Left ventricle myocardium inferior (tissue), 1 donor: ENCODE results near the gene DOK3. TPM values are rescaled to one million over a fixed set of nuclear protein-coding genes. Genes with fewer than 3 reads are reported as not detected.

ENCODE experiments used
- DNase-seq: peaks from one replicate; pipeline ENCODE4 v3.0.0-alpha.2; 2020
- H3K27ac ChIP-seq: fragments of 200-600 bp; replicated peaks from 2 replicates; pipeline ENCODE4 v1.8.0; 2021
- H3K27me3 ChIP-seq: fragments of 200-600 bp; 2 replicates; pipeline ENCODE4 v1.8.0; 2021; ENCODE audit warnings: low read depth
- H3K36me3 ChIP-seq: fragments of 200-600 bp; 2 replicates; pipeline ENCODE4 v1.8.0; 2021
- H3K4me1 ChIP-seq: fragments of 200-600 bp; 2 replicates; pipeline ENCODE4 v1.8.0; 2021
- H3K4me3 ChIP-seq: fragments of 200-600 bp; 2 replicates; pipeline ENCODE4 v1.8.0; 2021; ENCODE audit warnings: mild to moderate bottlenecking, moderate library complexity
- H3K9me3 ChIP-seq: fragments of 200-600 bp; replicated peaks from 2 replicates; pipeline ENCODE4 v1.8.0; 2021
- CTCF ChIP-seq: fragments of 200-600 bp; IDR thresholded peaks from 2 replicates; pipeline ENCODE4 v1.8.0; 2021; ENCODE audit warnings: antibody characterized with exemption, mild to moderate bottlenecking, borderline replicate concordance
- intact Hi-C: fragments of 100-400 bp; cut with micrococcal nuclease; formaldehyde crosslinking; loops from one replicate; pipeline ENCODE4 v1.11.0; 2022
- total RNA-seq: library from RNA; stranded (reverse); fragmentation: NEBNext Ultra II Directional; extraction: Animal tissue kit (Norgen Biotek cat#: 25700); gene quantifications from one replicate; pipeline ENCODE4 v1.2.1, GENCODE V29; 2021
- donor health status: DM: no; HTN: yes; CAD: no; lungs with severe emphysema.

DOK3 gene
- total RNA-seq, 1 donor from 2014 or later = 3.3 TPM

- peak overlapping the region; percentile 81 for H3K27ac ChIP-seq
- no peak overlapping the region for H3K4me3 ChIP-seq
- intact Hi-C loops = loop anchor here (10.0 kb wide), 1 partner anchor 142 kb away; the partner anchor contains the start of gene MXD3
- no peaks in the 10 kb centered on the region for H3K9me3 ChIP-seq
- H3K27me3 ChIP-seq = peaks cover 12% of the 10 kb centered on the region
- DNase-seq = peak; percentile 72
- peaks cover 57% of the 10 kb centered on the region for H3K4me1 ChIP-seq
- peaks cover 26% of the 10 kb centered on the region for H3K36me3 ChIP-seq
- TF ChIP-seq CTCF = peak; percentile 64
Observed at GRCh38 chr5:177456976-177457851, 52.4 kb downstream of the DOK3 start.

GRCh38 chr5:177456591-177456964, 53.0 kb downstream of the DOK3 start:
- no peak for DNase-seq
- peak overlapping the region; percentile 81 for H3K27ac ChIP-seq
- H3K9me3 ChIP-seq = no peaks in the 10 kb centered on the region
- intact Hi-C loops = loop anchor here (10.0 kb wide), 1 partner anchor 142 kb away; the partner anchor contains the start of gene MXD3
- peak overlapping the region; percentile 75 for H3K4me3 ChIP-seq
- peaks cover 52% of the 10 kb centered on the region for H3K4me1 ChIP-seq
- TF ChIP-seq CTCF = peak; percentile 43
- peaks cover 26% of the 10 kb centered on the region for H3K36me3 ChIP-seq
- H3K27me3 ChIP-seq = peaks cover 19% of the 10 kb centered on the region

DNA sequence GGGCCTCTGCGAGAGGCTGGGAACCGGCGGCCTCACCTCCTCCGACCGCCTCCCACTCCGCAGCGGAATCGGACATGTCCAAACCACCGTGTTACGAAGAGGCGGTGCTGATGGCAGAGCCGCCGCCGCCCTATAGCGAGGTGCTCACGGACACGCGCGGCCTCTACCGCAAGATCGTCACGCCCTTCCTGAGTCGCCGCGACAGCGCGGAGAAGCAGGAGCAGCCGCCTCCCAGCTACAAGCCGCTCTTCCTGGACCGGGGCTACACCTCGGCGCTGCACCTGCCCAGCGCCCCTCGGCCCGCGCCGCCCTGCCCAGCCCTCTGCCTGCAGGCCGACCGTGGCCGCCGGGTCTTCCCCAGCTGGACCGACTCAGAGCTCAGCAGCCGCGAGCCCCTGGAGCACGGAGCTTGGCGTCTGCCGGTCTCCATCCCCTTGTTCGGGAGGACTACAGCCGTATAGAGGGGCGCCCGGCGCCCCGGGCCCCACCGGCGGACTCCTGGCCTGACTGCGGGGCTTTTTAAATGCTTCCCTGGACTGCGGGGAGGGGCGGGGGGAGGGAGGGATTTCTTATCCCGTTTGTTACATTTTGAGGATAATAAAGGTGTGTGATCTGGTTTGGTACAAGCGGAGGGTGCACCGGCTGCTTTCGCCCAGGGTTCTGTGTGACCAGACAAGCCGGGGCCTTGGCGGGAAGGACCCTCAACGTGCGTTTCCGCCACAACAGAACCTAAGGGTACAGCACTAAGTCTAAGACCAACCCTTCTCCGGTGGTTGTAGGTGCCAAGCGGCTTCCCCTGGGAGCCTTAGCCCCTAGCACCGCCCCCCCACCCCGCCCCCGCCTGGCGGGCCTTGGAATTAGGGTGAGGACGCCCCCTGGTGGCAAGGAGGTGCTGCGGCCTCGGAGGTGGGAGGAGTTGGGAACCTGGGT, 53.7 kb downstream of the DOK3 start:
- peak; percentile 93 for DNase-seq
- H3K4me1 ChIP-seq = peaks cover 50% of the 10 kb centered on the region
- intact Hi-C loops = loop anchor here (10.0 kb wide), 1 partner anchor 141 kb away; the partner anchor contains the start of gene MXD3

DNA sequence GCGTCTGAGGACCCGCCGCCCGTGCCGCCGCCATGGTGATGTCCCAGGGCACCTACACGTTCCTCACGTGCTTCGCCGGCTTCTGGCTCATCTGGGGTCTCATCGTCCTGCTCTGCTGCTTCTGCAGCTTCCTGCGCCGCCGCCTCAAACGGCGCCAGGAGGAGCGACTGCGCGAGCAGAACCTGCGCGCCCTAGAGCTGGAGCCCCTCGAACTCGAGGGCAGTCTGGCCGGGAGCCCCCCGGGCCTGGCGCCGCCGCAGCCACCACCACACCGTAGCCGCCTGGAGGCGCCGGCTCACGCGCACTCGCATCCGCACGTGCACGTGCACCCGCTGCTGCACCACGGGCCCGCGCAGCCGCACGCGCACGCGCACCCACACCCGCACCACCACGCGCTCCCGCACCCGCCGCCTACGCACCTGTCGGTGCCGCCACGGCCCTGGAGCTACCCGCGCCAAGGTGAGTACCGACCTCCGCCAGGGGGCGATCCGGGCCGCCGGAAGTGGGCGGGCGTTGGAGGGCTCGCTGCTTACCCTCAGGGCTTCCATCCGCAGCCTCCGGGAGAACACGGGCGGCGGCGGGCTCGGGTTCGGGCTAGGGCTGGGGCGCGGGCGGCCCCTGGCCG, 54.5 kb downstream of the DOK3 start:
- Histone ChIP-seq H3K36me3 (peaks cover 25% of the 10 kb centered on the region), H3K27ac (peak overlapping the region; percentile 81), H3K27me3 (peaks cover 29% of the 10 kb centered on the region), H3K9me3 (no peaks in the 10 kb centered on the region), H3K4me1 (peaks cover 52% of the 10 kb centered on the region), H3K4me3 (peak overlapping the region; percentile 75)
- TF ChIP-seq CTCF = peak; percentile 78
- intact Hi-C loops = loop anchor here (10.0 kb wide), 1 partner anchor 140 kb away; the partner anchor contains the start of gene MXD3
- DNase-seq = peak; percentile 80

More for the DNA sequence above, 53.7 kb downstream of the DOK3 start:
- peaks cover 22% of the 10 kb centered on the region for H3K27me3 ChIP-seq
- peak overlapping the region; percentile 75 for H3K4me3 ChIP-seq
- no peaks in the 10 kb centered on the region for H3K9me3 ChIP-seq
- peaks cover 26% of the 10 kb centered on the region for H3K36me3 ChIP-seq
- peak overlapping the region; percentile 81 for H3K27ac ChIP-seq
- TF ChIP-seq CTCF = peak; percentile 92
